Inferior parietal cortex (tissue), 1 donor: ENCODE measurements around the gene IDI1.
"Not testable (repeated sequence)": the region's sequence is repeated elsewhere in the genome, so short reads cannot be mapped to it uniquely, and the experiment has no call there.

ENCODE experiments used
- DNase-seq: peaks from one replicate; pipeline ENCODE4 v3.0.0-alpha.2; 2016; ENCODE audit errors: extremely low spot score

The IDI1 gene

DNA sequence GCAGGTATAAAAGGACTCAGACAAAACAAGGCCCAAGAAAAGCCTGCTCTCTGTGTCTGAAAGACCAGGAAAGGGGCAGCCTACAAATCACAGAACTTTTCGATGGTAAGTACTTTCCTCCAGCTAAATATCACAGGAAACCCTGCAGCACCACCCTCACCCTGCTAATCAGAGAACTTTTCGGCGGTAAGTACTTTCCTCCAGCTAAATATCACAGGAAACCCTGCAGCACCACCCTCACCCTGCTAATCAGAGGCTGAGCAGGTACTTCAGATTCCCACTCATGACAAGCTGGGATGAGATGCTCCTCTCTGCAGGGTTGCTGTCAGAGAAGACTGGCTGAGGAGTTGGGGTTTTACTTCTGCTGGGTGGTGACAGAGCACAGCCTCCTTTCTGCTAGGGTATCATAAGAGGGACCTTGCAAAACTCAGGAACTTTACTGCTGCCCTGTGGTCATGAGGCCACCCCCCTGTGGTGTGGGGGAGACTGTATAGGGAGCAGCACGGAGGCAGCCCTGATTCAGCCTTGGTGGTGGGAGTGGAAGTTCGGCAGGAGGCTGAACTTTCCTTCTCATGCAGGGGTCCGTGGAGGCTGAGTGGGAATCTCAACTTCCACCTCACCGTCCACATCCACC, 14.4 kb upstream of the IDI1 start:
- no peak for DNase-seq

DNA sequence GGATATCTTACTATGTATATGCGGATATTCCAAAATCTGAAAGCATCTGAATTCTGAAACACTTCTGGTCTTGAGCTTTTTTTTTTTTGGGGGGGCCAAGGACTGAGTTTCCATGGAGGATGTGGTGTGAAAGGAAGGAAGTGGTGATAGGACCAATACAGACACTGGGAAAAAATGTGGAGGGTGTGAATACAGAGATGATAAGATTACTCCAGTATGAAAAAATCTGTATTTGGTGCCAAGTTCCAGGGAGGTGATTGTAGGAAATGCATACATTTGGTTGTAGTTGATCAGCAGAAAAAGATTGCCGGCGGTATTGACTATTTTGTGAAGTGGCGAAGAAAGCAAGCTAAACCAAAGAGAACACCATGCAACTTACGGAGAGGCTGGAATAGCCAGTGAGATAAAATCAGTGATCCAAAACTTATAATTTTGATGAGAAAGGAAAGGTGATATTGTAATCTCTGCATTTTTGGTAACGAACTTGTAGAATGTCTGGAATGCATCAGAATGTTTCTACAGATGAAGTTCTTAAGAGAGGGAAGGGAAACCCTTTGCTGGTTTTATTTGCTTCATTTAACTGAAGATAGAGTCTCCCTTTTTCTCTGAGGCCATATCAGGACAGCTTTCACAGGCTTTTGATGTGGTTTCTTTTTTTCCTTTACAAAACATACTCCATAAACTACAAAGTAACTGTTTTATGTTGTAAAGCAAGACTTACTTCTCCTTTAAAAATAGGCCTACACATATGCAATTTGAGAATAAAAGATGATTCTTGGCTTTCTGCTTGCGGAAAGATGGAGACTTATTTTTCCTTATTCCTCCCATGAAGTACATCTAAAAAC, 13.2 kb upstream of the IDI1 start:
- DNase-seq = no peak

DNA sequence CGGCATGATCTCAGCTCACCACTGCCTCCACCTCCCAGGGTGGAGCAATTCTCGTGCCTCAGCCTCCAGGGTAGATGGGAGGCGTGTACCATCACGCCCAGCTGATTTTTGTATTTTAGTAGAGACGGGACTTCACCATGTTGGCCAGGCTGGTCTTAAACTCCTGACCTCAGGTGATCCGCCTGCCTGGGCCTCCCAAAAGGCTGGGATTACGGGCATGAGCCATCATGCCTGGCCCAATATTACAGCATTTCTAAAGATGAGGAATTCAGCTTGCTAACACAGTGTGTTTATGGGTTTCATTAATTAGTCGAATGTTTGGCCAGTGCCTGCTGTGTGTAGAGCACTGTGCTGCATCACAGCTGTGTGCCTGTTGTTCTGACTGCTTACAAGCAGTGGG, 11.0 kb upstream of the IDI1 start:
- no peak for DNase-seq

DNA sequence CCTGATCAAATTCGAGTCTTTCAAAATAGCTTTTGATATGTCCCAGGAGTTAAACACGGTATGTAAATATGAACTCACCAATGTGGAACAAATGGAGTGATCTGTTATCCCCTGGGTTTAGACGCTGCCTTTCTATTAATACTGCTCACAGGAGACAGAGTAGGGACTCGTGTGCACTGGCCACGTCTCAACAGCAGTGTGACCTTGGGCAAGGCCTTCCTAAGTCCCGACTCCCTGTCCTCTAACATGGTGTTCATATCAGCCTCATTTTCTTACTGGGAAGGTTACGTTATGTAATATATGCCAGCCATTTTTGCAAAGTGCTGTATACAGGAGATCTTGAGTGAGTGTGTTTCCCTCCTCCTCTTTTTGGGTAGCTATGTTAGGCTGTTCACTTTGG, 9.1 kb upstream of the IDI1 start:
- DNase-seq = no peak

DNA sequence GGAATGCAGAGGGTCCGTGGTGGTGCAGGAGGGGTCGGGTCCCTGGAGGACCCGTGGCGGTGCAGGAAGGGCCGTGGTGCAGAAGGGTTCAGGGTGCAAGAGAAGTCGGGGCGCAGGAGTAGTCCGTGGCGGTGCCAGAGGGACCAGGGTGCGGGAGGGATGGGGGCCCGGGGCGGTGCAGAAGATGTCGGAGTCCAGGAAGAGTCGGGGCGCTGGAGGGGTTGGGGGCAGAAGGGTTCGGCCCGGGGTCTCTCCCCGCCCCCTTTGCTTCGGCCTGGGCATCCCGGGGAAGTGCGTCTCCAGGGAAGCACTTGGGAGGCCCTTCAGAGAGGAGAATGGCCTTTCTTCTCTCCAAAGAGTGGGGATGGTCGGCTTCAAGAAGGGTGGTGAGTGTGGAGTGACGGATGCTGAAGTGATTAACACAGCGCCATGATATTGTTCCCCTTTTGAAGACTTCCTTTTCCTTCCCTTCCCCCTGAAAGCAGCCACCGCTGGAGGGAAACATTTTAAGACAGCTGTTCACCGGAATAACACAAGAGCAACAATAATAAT, 8.3 kb upstream of the IDI1 start:
- DNase-seq = no peak

DNA sequence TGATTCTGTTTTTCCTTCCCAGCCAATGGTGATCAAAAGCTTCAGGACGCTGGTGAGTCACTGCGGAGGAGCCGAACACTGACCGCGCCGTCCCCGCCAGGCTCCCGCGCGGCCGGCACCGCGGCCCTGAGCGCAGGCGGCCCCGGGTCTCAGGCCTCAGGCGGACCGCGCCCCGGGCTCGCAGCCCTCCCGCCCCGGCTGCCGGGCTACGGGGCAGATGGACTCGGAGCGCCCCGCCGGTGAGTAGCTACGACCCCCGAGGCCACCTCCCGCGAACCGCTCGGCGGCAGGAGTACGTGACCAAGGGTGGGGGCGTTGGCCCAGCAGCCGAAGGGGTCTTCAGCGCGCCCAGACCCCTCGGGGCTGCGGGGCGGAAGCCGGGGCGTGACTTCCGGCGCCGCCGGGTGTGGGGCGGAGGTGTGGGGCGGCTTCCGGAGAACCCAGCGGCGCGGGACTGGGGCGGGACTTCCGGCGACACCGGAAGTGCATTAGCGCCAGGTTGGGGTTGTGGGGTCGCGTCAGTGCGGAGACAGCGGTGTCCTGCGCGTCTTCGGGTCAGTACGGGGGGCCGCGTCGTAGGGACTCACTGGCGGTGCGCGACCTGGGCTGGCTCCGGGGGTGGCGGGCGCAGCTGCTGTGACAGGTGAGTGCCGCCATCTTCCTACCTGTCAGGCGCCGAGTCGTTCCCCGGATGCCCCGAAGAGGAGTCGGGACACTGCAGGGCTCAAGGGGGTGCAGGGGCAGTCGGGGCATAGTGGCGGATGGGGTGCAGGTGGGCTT, 7.6 kb upstream of the IDI1 start, which contains the start of gene WDR37:
WDR37 (plus strand) TSS at position 60 of the 780 bp plus-strand sequence. CDS start 15,771 bp downstream, outside the sequence.
- peak; percentile 82 for DNase-seq

DNA sequence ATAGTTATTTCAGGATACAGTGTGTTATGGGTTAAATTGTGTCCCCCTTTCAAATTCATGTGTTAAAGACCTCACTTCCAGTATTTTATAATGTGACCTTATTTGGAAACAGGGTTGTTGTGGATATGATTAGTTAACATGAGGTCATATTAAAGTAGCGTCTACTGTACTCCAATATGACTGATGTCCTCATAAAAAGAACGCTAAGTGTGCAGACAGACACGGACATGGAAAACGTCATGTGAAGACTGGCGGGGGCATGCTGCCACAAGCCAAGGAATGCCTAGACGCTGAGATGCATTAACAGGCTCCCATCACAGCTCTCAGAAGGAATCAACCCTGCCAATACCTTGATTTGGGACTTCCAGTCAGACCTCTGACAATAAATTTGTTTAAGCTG, 5.8 kb upstream of the IDI1 start:
- DNase-seq = no peak

DNA sequence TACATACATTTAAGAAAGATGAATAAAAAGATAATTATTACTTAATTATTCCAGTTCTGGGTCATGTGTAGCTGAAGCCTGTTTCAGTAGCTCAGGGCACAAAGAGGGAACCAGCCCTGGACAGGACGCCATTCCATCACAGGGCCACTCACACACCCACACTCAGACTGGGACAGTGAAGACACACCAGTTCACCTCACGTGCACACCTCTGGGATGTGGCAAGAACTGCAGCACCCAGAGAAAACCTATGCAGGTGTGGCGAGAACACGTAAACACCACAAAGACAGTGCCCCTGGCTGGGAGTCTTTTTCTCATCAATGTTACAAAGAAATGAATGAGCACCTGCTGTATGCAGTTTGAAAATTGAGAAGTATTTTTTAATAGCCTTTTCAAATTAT, 1.6 kb upstream of the IDI1 start:
- DNase-seq = no peak

DNA sequence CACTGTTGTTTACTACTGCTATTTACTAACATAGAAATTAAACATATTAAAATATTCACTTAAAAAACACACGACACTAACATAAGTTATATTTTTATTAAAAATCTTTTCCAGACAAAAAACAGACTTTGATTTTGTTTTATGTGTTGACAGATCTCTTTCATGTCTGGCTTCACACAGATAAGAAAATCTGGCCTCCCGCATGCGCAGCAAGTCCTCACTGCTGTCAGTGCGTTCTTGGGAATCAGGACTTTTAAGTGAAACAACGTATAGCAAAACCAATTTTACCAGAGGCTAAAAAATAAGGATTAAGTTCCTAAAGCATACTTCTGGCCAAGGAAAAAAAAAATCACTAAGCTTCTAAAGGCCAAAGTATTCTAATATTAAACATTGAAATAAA, 1.2 kb upstream of the IDI1 start:
- peak; percentile 41 for DNase-seq

DNA sequence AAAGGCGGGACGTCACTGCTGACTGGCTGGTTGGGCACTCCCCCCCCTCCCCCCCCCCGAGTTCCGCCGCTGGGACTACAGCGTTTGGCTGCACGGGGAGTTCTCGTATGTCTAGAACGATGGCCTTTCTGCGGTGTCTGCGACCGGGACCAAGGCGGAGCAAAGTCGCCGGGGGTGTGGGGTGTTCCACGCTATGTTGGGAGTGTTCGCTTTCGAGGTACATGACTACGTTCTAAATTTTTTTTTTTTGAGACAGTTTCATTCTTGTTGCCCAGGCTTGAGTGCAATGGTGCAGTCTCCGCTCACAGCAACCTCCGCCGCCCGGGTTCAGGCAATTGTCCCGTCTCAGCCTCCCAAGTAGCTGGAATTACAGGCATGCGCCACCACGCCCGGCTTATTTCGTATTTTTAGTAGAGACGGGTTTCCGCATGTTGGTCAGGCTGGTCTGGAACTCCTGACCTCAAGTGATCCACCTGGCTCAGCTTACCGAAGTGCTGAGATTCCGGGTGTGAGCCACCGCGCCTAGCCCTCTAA, 573 bp upstream of the IDI1 start:
- no peak for DNase-seq

DNA sequence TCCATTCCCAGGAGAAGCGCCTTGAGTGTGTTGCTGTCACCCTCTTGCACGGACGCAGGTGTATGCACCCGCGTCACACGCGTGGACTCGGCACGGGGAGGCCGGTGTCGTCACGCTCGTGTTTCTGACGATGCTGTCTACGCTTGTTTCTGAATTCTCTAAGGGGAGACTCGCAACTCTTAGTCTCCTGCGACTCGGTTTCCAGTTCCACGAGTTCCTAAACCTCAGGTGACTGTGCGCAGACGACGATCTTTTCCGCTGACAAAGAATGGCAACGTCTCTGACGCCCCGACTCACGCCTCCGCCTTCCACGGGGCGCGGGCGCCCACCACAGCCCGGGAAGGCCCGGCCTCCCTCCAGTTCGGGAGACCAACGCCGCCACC, 579 bp downstream of the IDI1 start:
- peak; percentile 42 for DNase-seq

DNA sequence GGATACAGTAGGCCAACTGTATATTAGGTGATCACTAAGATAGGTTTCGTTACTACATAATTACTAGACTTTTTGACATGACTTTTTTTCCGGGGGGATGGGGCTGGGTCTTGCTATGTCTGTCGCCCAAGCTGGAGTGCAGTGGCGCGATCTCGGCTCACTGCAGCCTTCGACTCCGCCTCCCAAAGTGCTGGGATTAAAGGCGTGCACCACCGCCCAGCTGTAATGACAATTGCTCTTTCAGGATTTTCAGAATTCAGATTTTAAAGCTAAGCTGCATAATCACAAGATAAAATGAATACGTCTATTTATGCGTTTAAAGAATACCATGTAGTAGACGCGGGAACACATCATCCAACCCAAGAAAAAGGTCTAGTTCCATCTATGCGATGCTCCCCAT, 982 bp downstream of the IDI1 start:
- no peak for DNase-seq

DNA sequence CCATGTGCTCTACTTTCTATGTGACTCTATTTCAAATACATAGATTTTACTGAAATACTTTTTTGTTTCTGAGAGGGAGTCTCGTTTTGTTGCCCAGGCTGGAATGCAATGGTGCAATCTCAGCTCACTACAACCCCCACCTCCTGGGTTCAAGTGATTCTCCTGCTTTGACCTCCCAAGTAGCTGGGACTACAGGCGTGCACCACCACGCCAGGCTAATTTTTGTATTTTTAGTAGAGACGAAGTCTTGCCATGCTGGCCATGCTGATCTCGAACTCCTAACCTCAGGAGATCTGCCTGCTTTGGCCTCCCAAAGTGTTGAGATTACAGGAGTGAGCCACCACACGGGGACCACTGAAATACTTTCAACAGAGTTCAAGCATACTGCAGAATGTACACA, 3.5 kb downstream of the IDI1 start:
- no peak for DNase-seq

DNA sequence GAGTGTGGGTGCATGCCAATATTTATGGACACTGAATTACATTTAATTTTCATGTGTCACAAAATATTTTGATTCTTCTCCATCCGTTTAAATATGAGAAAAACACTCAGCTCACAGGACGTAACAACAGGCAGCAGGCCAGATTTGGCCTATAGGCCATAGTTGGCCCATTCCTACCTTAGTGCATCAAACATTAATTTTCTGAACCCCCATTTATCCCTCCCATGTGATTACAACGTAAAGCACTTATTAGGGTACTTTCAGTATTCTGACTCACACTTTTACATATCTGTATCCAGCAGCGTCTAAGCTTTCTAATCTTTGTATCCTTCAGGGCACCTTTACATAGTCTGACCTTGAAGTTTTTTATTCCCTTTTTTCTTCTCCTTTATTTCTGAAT, 4.0 kb downstream of the IDI1 start:
- DNase-seq = no peak

DNA sequence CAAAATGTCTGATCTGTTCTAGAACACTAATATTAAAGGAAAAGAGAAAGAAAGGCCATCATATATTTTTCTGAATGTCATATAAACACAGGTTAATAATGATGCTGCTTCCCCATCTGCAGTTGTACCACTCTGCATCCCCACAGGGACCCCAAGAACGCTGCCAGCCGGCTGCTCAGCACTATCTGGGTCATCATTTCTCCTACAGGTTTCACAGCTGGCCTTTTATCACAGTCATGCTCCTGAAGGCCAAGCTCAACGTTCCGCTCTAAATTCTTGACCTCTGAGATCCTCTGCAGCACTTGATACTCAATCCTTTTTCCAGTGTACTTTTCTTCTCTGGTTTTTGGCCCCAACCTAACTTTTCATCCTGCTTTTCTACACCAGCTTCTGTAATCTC, 4.8 kb downstream of the IDI1 start:
- DNase-seq = no peak

DNA sequence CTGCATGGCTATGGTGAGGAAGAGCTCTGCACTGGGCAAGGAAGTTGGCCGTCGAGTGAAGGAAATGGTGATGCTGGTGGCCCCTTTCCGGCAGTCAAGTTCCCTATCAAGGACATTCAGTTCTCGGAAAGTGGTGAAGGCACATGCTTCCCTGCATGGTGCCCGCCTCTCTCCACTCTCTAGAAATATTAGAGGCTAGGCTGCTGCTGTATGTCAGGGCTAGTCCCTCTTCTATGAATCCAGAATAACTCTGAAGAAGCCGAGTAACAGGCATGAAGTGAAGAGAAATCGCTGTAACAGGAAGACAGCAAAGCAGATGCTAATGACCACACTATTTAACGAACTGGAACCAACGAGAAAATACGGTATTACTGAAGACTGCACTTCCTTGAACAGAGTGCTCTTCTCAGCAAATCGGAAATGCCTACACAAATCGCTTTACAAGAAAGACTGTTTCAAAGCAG, 5.4 kb downstream of the IDI1 start:
- no peak for DNase-seq

DNA sequence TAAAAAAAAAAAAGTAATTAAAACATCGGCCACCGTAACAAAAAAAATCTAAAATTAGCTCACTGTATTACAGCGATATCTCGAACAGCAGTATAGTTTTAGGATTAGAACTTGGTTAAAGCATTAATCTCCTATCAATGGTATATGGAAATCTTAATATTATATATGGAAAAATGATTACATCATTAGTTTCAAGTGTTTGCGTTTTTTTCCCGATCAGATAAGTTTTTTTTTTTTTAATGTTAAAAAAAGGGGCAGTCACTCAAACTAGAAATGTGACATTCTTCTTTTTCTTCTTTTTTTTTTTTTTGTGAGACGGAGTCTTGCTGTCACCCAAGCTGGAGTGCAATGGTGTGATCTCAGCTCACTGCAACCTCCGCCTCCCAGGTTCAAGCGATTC, 7.4 kb downstream of the IDI1 start:
- no peak for DNase-seq

DNA sequence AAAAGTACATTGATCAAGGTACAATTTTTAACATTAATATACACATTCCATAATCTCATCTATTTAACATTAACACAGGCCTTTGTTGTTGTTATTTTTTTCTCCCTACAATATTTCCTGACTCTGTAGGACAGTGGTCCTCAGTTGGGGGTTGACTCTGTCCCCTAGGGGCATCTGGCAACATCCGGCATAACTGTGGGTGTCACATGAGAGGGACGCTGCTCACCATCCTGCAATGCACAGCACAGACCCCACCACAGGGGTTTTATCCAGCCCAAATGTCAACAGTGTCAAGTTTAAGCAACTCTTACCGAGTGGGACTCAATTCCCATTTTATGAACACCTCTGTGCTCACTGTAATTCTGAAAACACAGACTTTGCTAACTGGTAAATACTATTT, 8.8 kb downstream of the IDI1 start:
- no peak for DNase-seq

DNA sequence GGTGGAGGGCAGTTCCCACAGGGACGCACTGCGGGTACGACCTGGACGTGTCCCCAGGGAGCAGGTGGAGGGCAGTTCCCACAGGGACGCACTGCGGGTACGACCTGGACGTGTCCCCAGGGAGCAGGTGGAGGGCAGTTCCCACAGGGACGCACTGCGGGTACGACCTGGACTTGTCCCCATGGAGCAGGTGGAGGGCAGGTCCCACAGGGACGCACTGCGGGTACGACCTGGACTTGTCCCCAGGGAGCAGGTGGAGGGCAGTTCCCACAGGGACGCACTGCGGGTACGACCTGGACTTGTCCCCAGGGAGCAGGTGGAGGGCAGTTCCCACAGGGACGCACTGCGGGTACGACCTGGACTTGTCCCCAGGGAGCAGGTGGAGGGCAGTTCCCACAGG, 10.2 kb downstream of the IDI1 start:
- not testable (repeated sequence) for DNase-seq

DNA sequence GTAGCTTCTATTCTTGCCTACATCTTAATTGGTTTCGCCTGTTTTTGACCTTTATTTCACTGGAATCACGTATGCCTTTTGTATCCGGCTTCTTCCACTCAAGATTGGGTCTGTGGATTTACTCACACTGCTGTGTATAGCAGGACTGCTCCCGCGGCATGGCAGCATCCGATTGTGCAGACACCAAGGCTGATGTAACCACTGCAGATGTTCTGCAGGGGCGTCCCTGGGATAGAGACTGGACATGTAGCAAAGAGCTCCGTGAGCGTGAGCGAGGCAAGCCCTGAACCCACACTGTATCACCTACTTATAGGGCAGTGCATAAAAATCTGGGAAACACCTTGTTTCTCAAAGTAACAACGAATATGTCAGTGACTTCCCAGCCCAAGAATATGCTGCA, 11.8 kb downstream of the IDI1 start:
- DNase-seq = no peak

DNA sequence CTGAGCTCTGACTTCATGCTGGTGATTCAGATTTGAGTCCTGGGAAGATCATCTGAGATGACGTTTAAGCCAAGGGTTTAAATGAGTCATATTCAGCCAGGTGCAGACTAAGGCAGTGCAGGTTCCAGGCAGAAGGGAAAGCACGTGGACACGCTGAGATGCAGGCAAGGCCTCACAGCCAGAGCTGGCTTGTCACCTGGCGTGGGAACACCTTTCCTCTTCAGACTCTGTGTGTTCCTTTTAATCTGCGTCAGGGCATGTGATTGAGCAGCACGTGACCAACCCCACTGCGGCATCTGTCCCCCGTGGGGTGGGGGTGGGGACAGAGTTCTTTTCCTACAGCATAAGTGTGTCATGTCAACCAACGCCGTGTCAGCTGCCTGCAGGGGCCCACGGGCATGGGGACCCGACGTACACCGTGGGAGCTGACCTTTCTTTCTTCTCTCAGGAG, 12.6 kb downstream of the IDI1 start:
- no peak for DNase-seq

DNA sequence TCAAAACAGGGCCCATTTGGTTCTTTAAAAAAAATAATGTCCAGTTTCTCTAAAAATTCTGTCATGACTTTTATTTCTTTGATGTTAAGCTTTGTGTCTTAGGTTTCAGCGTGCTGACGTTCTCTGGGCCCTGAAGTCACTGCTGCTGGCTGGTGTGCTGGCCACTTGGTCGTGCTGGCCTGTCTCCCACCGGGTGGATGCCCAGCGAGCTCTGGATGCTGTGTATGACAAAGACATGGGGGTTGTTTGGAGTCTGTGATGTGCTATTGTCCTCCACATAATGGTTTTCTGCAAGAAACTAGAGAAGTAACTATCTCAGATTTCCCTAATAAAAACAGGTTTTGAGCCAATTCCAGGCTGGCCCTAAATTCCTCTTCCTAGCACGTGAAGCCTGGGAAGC, 13.7 kb downstream of the IDI1 start:
- DNase-seq = peak; percentile 38
